GM10847 (cell line): ENCODE results near the gene KAZN.

Experiments
- POLR2A ChIP-seq: IDR thresholded peaks from 2 replicates; pipeline ENCODE4 v1.6.1; 2011; ENCODE audit not compliant: insufficient read length; ENCODE audit errors: extremely low read depth

Gene KAZN

DNA sequence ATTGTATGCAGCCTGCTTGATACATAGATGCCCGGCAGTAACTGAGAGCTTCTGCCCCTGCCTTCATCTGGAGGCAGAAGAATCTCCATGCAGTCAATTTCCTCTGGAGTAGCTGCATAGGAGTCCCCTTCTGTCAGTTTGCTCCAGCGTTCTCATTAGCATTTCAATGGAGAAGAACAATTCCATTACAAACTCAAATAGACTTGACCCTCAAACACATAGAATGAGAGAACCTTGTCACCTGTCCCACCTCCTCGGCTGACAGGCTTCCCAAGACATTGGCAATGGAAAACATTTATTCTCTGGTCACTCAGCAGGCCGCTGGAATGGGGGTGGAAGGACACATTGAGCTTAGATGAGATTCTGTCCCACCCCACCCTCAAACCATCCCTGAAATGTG, 509.4 kb downstream of the KAZN start:
- no peak for TF ChIP-seq POLR2A

DNA sequence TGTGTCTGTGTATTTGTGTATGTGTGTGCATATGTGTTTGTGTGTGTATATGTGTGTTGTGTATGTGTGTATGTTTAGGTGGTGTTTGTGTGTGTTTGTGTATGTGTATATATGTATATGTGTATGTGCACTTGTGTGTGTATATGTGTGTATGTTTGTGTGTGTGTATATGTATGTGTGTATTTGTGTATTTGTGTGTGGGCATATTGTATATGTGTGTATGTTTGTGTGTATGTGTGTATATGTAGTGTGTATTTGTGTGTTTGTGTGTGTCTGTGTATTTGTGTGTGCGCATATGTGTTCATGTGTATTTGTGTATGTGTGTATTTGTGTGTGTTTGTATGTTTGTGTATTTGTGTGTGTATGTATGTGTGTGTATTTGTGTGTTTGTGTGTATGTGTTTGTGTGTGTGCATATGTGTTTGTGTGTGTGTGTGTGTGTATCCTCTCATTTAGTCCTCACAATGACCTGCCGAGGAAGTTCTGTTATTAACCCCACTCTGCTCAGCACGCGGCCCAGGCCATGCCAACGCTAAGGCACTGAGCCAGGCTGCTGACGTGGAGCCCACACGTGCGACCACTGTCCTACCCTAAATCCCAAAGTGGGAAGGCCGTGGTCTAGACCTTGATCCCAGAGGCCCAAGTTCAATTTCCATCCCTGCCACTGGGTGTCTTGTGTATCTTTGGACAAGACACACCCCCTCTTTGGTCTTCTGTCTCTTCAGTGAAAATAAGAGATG, 511.8 kb downstream of the KAZN start:
- TF ChIP-seq POLR2A = no peak

DNA sequence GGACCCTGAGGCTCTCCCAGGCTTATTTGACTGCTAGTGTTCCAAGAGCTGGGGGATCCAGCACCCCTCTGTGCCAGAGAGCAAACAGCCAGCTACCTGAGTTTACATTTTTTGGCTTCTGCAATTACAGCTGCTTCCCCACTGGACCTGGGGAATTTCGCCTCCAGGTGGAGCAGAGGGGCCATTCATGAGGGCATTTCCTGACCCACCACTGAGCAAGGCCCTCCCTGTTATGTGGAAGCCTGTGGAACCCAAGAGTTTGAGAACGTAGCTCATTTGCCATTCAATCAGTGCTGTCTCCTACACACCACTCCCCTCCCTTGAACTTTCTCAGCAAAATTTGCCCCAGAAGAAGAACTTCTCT, 512.4 kb downstream of the KAZN start:
- no peak for TF ChIP-seq POLR2A

DNA sequence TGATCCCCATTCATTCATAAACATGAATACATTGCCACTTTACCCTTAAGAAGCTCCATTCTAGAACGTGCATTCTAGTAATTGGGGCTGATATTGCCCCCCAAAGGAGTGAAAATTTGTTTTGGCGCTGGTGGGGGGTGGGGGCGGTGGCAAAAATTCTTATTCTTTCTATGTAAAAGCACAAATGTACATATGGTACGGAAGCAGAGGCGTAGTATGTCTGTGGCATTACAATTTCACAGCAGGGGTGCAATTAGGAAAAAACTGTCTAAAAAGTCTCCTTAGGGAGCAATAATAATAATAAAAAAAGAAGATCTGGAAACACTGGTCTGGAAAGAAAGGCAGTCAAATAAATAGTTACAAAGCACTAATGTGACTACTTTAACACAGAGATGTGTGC, 514.7 kb downstream of the KAZN start:
- no peak for TF ChIP-seq POLR2A

DNA sequence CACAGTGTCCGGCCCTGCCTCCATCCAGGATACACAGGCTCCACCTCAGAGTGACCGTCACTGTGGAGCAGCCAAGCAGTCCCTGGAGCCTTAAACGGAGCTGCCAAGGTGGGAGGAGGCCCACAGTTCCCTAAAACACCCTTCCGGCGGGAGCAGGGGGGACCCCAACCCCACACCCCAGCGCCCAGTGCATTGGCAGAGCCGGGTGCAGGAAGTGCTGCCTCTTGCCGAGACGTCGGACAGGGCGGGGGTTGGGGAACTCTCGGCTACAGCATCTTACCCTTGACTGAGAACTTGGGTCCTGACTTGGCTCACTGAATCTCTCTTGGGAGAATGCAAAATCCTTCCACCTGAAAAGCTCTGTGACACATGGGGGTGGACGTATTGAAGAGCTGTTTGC, 516.4 kb downstream of the KAZN start:
- TF ChIP-seq POLR2A = no peak

DNA sequence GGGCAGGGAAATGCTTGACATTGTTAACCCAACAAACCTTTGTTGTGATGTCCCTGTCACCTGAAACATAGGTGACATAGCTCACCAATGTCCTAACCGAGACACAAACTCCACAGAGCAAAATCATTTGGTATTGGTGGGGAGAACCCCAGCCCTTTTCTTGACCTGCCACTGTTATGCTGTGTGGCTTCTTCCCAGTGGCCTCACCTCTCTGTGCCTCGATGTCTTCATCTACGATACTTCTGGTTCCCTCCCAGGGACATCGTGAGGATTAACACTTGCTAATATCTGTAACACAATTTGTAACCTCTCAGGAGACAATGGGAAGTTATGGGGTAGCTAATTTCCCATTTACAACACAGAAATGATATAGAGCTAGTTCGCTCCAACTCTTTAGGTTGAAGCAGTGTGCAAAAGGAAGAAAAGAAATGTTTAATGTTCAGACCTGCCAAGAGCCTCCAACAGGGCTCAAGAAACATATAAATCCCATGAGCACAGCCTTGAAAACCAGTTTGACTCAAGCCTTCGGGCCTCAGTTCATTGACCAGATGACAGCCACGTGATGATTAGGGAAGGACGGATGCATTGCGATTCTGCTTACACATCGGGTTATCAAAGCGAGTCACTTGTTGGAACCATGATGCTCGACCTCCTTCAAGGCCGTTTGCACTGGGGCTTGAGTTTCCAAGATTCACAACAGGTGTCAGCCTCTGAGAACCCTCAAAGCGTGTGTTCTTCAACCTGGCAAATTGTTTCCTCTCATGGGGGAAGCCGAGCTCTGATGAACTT, 517.3 kb downstream of the KAZN start:
- no peak for TF ChIP-seq POLR2A

- no peak for TF ChIP-seq POLR2A
Observed at GRCh38 chr1:15116966-15117365, 518.5 kb downstream of the KAZN start.

- TF ChIP-seq POLR2A = no peak
Observed at GRCh38 chr1:15117671-15118325, 519.3 kb downstream of the KAZN start.

- no peak for TF ChIP-seq POLR2A
Observed at GRCh38 chr1:15118579-15118978, 520.1 kb downstream of the KAZN start.

DNA sequence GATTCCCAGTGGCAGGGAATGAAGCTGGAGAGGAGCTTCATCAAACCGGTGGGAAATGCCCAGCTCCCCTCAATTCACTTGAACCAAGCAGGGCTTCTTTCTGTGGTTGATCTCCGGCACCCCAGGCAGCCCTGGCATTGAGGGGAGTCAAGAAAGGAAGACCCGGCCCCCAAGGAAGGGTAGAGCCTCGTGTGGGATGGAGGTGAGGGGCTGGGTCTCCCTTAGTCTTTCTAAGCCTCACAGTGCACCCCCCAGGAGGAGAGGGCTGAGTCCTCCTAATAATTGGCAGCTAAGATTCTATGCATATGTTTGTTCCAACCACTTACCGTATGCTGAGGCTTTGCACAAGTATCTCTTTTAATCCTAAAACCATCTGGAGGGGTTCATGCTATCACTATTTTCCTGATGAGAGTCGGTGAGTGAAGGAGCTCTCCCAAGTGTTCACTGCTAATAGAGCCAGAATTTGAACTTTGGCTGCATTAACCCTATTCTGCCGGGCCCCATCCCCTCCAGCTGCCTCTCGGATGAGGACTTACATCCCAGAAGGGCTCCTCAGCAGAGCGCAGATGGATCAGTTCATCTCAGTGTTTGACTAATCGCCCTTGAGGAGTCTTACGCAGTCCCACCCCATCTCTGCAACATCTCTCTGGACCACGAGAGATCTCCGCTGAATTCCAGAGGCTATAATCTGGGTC, 521.9 kb downstream of the KAZN start:
- TF ChIP-seq POLR2A = no peak

DNA sequence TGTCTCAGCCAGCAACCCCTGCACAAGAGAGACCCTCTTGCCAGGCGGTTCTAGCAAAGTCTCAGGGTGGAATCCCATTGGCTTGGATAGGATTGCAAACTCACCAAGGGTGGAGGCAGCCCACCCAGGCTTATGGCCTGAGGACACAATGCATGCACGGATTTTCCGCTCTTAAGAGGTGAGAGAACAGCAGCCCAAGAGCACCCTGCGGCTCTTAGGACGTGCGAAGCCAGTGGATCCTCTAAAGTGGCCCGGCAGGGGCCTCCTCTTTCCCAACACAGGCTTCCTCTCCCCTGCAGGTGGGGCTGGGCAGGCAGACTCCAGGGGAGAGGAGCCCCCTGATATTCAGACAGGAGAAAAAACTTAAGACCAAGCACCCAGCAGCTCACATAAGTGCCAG, 523.8 kb downstream of the KAZN start:
- TF ChIP-seq POLR2A = no peak

DNA sequence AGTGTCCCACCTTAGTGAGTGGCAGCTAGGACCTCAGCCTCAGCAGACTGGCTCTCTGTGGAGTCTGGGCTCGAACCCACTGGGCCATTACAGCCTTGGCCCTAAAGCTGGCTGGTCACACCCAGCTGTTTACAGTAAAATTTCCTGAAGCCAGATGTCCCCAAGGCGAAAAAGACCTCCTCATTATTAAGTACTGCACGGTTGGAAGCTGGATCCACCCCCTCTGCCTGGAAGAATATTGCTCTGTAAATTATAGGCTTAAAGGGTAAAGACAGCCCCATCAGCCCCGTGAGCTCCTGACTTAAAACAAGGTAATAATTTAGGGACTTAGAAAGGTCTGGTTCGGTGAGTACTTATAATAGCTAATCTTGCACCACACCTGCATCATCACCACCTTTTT, 524.8 kb downstream of the KAZN start:
- no peak for TF ChIP-seq POLR2A

DNA sequence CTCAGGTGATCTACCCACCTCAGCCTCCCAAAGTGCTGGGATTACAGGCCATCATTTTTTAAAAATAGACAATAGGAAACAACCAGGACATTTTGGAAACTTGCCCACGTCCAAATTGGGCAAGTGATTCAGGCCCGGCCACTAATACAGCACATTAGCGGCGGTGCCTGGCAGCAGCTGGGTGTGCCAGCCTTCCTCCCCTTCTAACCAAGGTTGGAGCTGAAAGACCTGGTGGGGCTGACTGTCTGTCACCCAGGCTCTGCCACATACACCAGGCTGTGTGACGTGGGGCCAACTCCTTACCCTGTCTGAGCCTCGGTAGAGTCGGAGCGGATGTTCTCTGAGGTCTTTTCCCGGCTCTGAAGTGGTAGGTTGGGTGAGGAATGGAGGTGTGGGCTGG, 525.4 kb downstream of the KAZN start:
- no peak for TF ChIP-seq POLR2A

DNA sequence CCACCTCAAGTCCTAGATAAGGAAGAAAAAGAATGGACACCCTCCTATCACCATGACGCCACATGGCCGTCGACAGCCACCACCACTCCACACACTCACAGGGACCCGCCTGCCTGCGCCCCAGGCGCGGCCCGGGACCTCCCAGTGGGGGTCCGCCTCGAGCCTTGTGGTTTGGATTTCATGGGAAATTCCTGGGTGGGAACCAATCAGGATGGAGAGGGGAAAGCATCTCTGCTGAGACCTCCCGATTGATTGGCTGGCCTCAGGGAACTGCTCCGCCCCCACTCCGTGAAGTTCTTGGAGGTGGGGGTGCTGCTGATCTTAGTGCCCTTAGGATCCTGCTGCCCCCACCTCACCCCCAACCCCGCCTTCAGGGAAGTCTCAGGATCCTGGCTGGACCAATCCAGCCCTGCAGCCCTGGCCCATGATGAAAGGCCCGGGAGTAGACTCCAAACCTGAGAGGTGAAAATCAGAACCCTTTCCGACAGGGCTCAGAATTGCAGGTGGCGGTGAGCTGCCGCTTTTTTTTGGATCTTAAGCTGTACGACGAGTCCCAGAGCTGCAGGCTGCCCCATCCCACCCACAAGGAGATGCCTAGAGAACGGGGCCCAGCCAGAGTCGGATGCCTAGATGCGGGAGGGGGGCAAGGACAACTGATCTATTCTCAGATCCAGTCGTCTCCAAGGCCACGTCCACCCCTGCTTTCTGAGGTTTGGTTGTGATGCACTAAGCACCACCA, 526.0 kb downstream of the KAZN start:
- TF ChIP-seq POLR2A = no peak
